ENCODE measurements around the gene LONP2. TPM values are rescaled to one million over a fixed set of nuclear protein-coding genes. Genes with fewer than 3 reads are reported as not detected.

Gene LONP2
- total and polyA plus RNA-seq, 2 of the 13 experiments (the other 11 are each of a cell fraction or from before 2014, with no cell fraction given), result 39.2 to 63.3 TPM

- TF ChIP-seq ZKSCAN8 (CRISPR knock-in tag; IDR thresholded peaks at IDR 0.05; ENCODE audit: borderline replicate concordance) (no peak), ZNF44 (CRISPR knock-in tag; IDR thresholded peaks at IDR 0.05) (no peak)
Measured at GRCh38 chr16:48393485-48394354, 149.6 kb downstream of the LONP2 start (continued).

- peak overlapping the region; percentile 52 for H3K4me2 ChIP-seq (ENCODE audit: low read depth, low read length)
- intact Hi-C loops (cut with micrococcal nuclease; ENCODE audit: unreplicated experiment) (no loop called here), in situ Hi-C loops (cut with HindIII; ENCODE audit: extremely low pct_ligation_motif_present, low pct_unique_long_range_greater_than_20kb) (no loop called here)
- TF ChIP-seq TCF7 (IDR thresholded peaks at IDR 0.05; ENCODE audit: low read depth) (no peak), ATF7 (IDR thresholded peaks at IDR 0.05) (peak; percentile 98), ATF7 (CRISPR knock-in tag; IDR thresholded peaks at IDR 0.05) (no peak), ZBTB21 (CRISPR knock-in tag; IDR thresholded peaks at IDR 0.05) (0 out of 2 replicates have a peak, but pooled peaks have one; percentile 21), PHF8 (CRISPR knock-in tag; IDR thresholded peaks at IDR 0.05) (no peak), CREB1 (IDR thresholded peaks at IDR 0.05) (peak; percentile 97), CREB1 (CRISPR knock-in tag; IDR thresholded peaks at IDR 0.05) (peak; percentile 30; the same call in 1 of the 2 replicates), ZNF34 (CRISPR knock-in tag; IDR thresholded peaks at IDR 0.05; ENCODE audit: borderline replicate concordance) (no peak)
- H3K9ac ChIP-seq (ENCODE audit: insufficient read depth, low read depth, low read length), result no peak overlapping the region
- H3K27ac ChIP-seq (ENCODE audit: extremely low read length, insufficient read depth, low read length), result no peak overlapping the region
- no peak for ATAC-seq
- H3K4me3 ChIP-seq (replicated peaks in 1 of 3; ENCODE audit: insufficient read depth in 1 of 3, low read depth in 2 of 3, low read length in 3 of 3), result no peak overlapping the region
- ChIA-PET POLR2A (interaction anchor here (1.0 to 1.2 kb wide), 3 partner anchors 9 to 132 kb away, joined by 3 to 5 read pairs (median 4); partner anchors contain the start of gene SIAH1), CTCF (ENCODE audit: low intra/inter-chr PET ratio, low total read pairs) (no interaction called here)
- no TSS peak for BruUV-seq (replicated peaks)
- peaks cover 69% of the 10 kb centered on the region for H3K4me1 ChIP-seq (ENCODE audit: insufficient read depth, low read length)
- H3K9me3 ChIP-seq (ENCODE audit: low read length), result no peaks in the 10 kb centered on the region
- H3K27me3 ChIP-seq (ENCODE audit: control insufficient read depth in 1 of 2, insufficient read depth in 2 of 2, low read length in 2 of 2), result peaks cover 0 to 13% of the 10 kb centered on the region in 2 experiments; a peak in 3 of 5 replicates
- H2AFZ ChIP-seq (ENCODE audit: low read length), result no peak overlapping the region
- no peaks in the 10 kb centered on the region for H4K20me1 ChIP-seq (ENCODE audit: insufficient read depth, low read length)
- H3K79me2 ChIP-seq (ENCODE audit: insufficient read depth, low read length), result no peaks in the 10 kb centered on the region
- no peak for DNase-seq (ENCODE audit: low spot score)
- FAIRE-seq, result no peak
- H3K36me3 ChIP-seq (replicated peaks in 1 of 2; ENCODE audit: control insufficient read depth in 1 of 2, insufficient read depth in 2 of 2, low read length in 2 of 2), result no peaks in the 10 kb centered on the region
- WGBS (ENCODE audit: low lambda C conversion rate), result 57% methylated on average over 6 of the region's 6 CpGs
Measured at GRCh38 chr16:48394355-48394703, 150.2 kb downstream of the LONP2 start.
